ENCODE data around the gene ABCA7. TPM values are rescaled to one million over a fixed set of nuclear protein-coding genes. Genes with fewer than 3 reads are reported as not detected.
A peak's percentile ranks its signal among the peaks of the same experiment; 100 is the strongest.

Gene ABCA7
- total RNA-seq, 1 experiment from 2014 or later, result 91.4 TPM

GRCh38 chr19:1019980-1020867 is 19.7 kb upstream of the ABCA7 start:
- H3K9me3 ChIP-seq (ENCODE audit: control insufficient read depth in 1 of 2, insufficient read depth in 1 of 2, low read depth in 1 of 2, low read length in 2 of 2), result no peaks in the 10 kb centered on the region
- peaks cover 57% of the 10 kb centered on the region for H3K79me2 ChIP-seq (ENCODE audit: insufficient read depth, low read length)
- peaks cover 0 to 16% of the 10 kb centered on the region in 2 experiments; a peak in 2 of 4 replicates for H3K36me3 ChIP-seq (ENCODE audit: control insufficient read depth in 1 of 2, insufficient read depth in 2 of 2, low read length in 2 of 2)
- H3K4me1 ChIP-seq (ENCODE audit: control insufficient read depth in 1 of 2, insufficient read depth in 2 of 2, low read length in 2 of 2), result peaks cover 42 to 55% of the 10 kb centered on the region in 2 experiments
- DNase-seq (ENCODE audit: low read depth, low spot score) (no peak), ATAC-seq (no peak)
- TF ChIP-seq FOSL1 (IDR thresholded peaks at IDR 0.05; ENCODE audit: low read depth), result no peak
- no peak for TF ChIP-seq EZH2phosphoT487 (IDR thresholded peaks at IDR 0.05; ENCODE audit: borderline replicate concordance)
- no peak for TF ChIP-seq JUND (IDR thresholded peaks at IDR 0.05)
- no peak for TF ChIP-seq CTCF (IDR thresholded peaks at IDR 0.05 in 2 of 3, conservative IDR thresholded peaks at IDR 0.05 in 1 of 3; ENCODE audit: borderline replicate concordance in 1 of 3, insufficient read depth in 1 of 3, low read depth in 2 of 3, low read length in 2 of 3)
- no peak for TF ChIP-seq CEBPB (IDR thresholded peaks at IDR 0.05; ENCODE audit: low read depth)
- no peak for TF ChIP-seq ZNF274 (IDR thresholded peaks at IDR 0.05; ENCODE audit: low read depth, low read length)
- TF ChIP-seq, protein P1, sequence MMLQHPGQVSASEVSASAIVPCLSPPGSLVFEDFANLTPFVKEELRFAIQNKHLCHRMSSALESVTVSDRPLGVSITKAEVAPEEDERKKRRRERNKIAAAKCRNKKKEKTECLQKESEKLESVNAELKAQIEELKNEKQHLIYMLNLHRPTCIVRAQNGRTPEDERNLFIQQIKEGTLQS (IDR thresholded peaks at IDR 0.05), result no peak
- TF ChIP-seq ELF1 (IDR thresholded peaks at IDR 0.05; ENCODE audit: borderline replicate concordance, low read depth), result no peak
- no peak for TF ChIP-seq POLR2A (IDR thresholded peaks at IDR 0.05; ENCODE audit: borderline replicate concordance, extremely low read depth, insufficient read depth, insufficient read length)
- no peak for TF ChIP-seq RAD21 (IDR thresholded peaks at IDR 0.05; ENCODE audit: low read depth)
- no peak for TF ChIP-seq SIN3A (IDR thresholded peaks at IDR 0.05; ENCODE audit: low read depth)
- no peak for TF ChIP-seq SRF (IDR thresholded peaks at IDR 0.05; ENCODE audit: low read depth)
- TF ChIP-seq EZH2 (IDR thresholded peaks at IDR 0.05), result no peak
- TF ChIP-seq YY1 (IDR thresholded peaks at IDR 0.05; ENCODE audit: extremely low read depth, insufficient replicate concordance, low read depth, low read length), result no peak
- TF ChIP-seq EGR1 (IDR thresholded peaks at IDR 0.05; ENCODE audit: low read depth), result no peak
- no peak for TF ChIP-seq POLR2AphosphoS5 (IDR thresholded peaks at IDR 0.05; ENCODE audit: low read depth, low read length)
- ChIA-PET POLR2A (no interaction called here), RAD21 (ENCODE audit: low non-redundant PET in 1 of 2, low total read pairs in 2 of 2, uncharacterized antibody in 2 of 2, unreplicated experiment in 2 of 2) (no interaction called here), CTCF (interaction anchor here (1.0 kb wide), 1 partner anchor 36 kb away, joined by 3 read pairs; the partner anchor contains the start of gene WDR18)
- peak overlapping the region; percentile 99 for H3K4me2 ChIP-seq (ENCODE audit: low read length)
- intact Hi-C loops (cut with micrococcal nuclease), result loop anchor here (10.0 kb wide), 1 partner anchor 225 kb away; the partner anchor contains the start of genes ATP5F1D and MIDN
- no peaks in the 10 kb centered on the region for H3K9me2 ChIP-seq (ENCODE audit: insufficient read depth)
- peak overlapping the region; percentile 94 to 97 for H3K4me3 ChIP-seq (replicated peaks in 1 of 2; ENCODE audit: low read depth in 1 of 2, low read length in 2 of 2)
- H2AFZ ChIP-seq (ENCODE audit: low read depth, low read length, poor library complexity, severe bottlenecking), result no peak overlapping the region
- BruUV-seq (replicated peaks), result no TSS peak
- no peaks in the 10 kb centered on the region for H3K27me3 ChIP-seq (ENCODE audit: insufficient read depth, low read length)
- H3K27ac ChIP-seq (ENCODE audit: low read depth, low read length), result peak overlapping the region; percentile 86
- no peaks in the 10 kb centered on the region; the same call in 1 of the 2 replicates for H4K20me1 ChIP-seq (ENCODE audit: insufficient read depth)
- peak overlapping the region; percentile 99 for H3K9ac ChIP-seq (ENCODE audit: low read length)

Data from HCT116 (cell line).